Measurements from ENCODE around the gene FBXO22. TPM values are rescaled to one million over a fixed set of nuclear protein-coding genes. Genes with fewer than 3 reads are reported as not detected.
"Not testable (repeated sequence)": the region's sequence is repeated elsewhere in the genome, so short reads cannot be mapped to it uniquely, and the experiment has no call there.

The FBXO22 gene
- polyA plus RNA-seq, 1 donor from 2014 or later: 15.5 TPM

- Mint-ChIP-seq H3K9me3 (no peaks in the 10 kb centered on the region), H3K27ac (no peak overlapping the region), H3K4me3 (no peak overlapping the region), H3K4me1 (no peaks in the 10 kb centered on the region), H3K36me3 (no peaks in the 10 kb centered on the region), H3K27me3 (peaks cover 3% of the 10 kb centered on the region)
Observed at GRCh38 chr15:75981149-75981815, 77.6 kb downstream of the FBXO22 start.

GRCh38 chr15:75982468-75982867 lies 78.8 kb downstream of the FBXO22 start:
- Mint-ChIP-seq H3K36me3 (no peaks in the 10 kb centered on the region), H3K27me3 (peaks cover 3% of the 10 kb centered on the region), H3K9me3 (no peaks in the 10 kb centered on the region), H3K27ac (no peak overlapping the region), H3K4me1 (no peaks in the 10 kb centered on the region), H3K4me3 (no peak overlapping the region)

GRCh38 chr15:75984706-75985105 lies 81.0 kb downstream of the FBXO22 start:
- not testable (repeated sequence) for H3K9me3 Mint-ChIP-seq, H3K27me3 Mint-ChIP-seq, H3K4me1 Mint-ChIP-seq, H3K36me3 Mint-ChIP-seq, H3K27ac Mint-ChIP-seq, H3K4me3 Mint-ChIP-seq

GRCh38 chr15:75985971-75986370 lies 82.3 kb downstream of the FBXO22 start:
- no peaks in the 10 kb centered on the region for H3K36me3 Mint-ChIP-seq
- peaks cover 0 to 2% (median 0%) of the 10 kb centered on the region in 3 donors for H3K4me1 Mint-ChIP-seq
- H3K27me3 Mint-ChIP-seq: no peaks in the 10 kb centered on the region
- H3K4me3 Mint-ChIP-seq: no peak overlapping the region
- H3K27ac Mint-ChIP-seq: no peak overlapping the region
- H3K9me3 Mint-ChIP-seq: no peaks in the 10 kb centered on the region

- Mint-ChIP-seq H3K27ac (no peak overlapping the region), H3K27me3 (no peaks in the 10 kb centered on the region), H3K9me3 (peaks cover 0 to 4% (median 0%) of the 10 kb centered on the region in 3 donors), H3K4me3 (no peak overlapping the region), H3K4me1 (peaks cover 0 to 2% (median 0%) of the 10 kb centered on the region in 3 donors), H3K36me3 (no peaks in the 10 kb centered on the region)
Observed at GRCh38 chr15:75989045-75989444, 85.4 kb downstream of the FBXO22 start.

DNA sequence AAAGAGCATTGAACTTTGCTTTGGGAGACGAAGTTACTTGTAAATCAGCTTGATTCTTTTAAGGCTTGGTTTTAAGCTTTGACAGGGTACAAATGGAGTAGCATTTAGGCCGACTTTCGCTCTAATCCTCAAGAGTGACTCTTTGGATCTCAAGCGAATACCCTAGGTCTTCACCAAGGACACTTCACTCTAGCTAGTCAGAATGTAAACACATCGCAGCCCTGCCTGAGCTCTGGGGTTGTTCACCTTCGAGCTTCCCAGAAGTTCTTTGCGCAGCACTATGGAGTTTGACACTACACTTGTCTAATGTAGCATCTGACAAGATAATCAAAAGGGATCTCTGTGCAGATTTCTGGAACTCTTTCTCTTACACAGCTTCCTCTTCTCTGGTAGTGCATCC lies 86.2 kb downstream of the FBXO22 start:
- Mint-ChIP-seq H3K4me1 (peaks cover 0 to 2% (median 0%) of the 10 kb centered on the region in 3 donors), H3K36me3 (no peaks in the 10 kb centered on the region), H3K4me3 (no peak overlapping the region), H3K27ac (no peak overlapping the region), H3K9me3 (peaks cover 0 to 9% (median 5%) of the 10 kb centered on the region in 3 donors), H3K27me3 (no peaks in the 10 kb centered on the region)

Other genes starting within 250 kb of the FBXO22 start
- gene CSPG4, start 191.0 kb upstream of the FBXO22 start, polyA plus RNA-seq: not detected
- gene UBE2Q2, start 60.4 kb upstream of the FBXO22 start, polyA plus RNA-seq: 21.4 TPM
- not detected for gene NRG4, start 108.5 kb downstream of the FBXO22 start, polyA plus RNA-seq
- gene TMEM266, start 156.1 kb downstream of the FBXO22 start, polyA plus RNA-seq: 0.20 TPM

All from IgD-negative memory B cell (primary cell).